HG03432 (cell line): Measurements from ENCODE around the gene SDC3.

Experiments used
- ATAC-seq: cut with Tn5 transposase; IDR thresholded peaks from one replicate; pipeline ENCODE4 v1.9.1; 2021; ENCODE audit warnings: mild to moderate bottlenecking, moderate library complexity; ENCODE audit not compliant: unreplicated experiment

The SDC3 gene

GRCh38 chr1:30905916-30906620 is 2.5 kb downstream of the SDC3 start:
- ATAC-seq, result no peak

- no peak for ATAC-seq
These were observed 3.2 kb downstream of the SDC3 start for GRCh38 chr1:30905403-30905802.

- ATAC-seq, result no peak
These were observed 3.6 kb downstream of the SDC3 start for GRCh38 chr1:30904962-30905335.

- no peak for ATAC-seq
These were observed 4.2 kb downstream of the SDC3 start for GRCh38 chr1:30904191-30904961.

- ATAC-seq, result no peak
These were observed 5.1 kb downstream of the SDC3 start for GRCh38 chr1:30903343-30904034.

- ATAC-seq, result no peak
These were observed 5.8 kb downstream of the SDC3 start for GRCh38 chr1:30902593-30903290.

GRCh38 chr1:30901798-30902581 is 6.6 kb downstream of the SDC3 start:
- no peak for ATAC-seq

- no peak for ATAC-seq
These were observed 7.5 kb downstream of the SDC3 start for GRCh38 chr1:30900931-30901560.

- ATAC-seq, result no peak
These were observed 8.1 kb downstream of the SDC3 start for GRCh38 chr1:30900486-30900885.

- ATAC-seq, result no peak
These were observed 8.8 kb downstream of the SDC3 start for GRCh38 chr1:30899577-30900389.

- ATAC-seq, result no peak
These were observed 10.3 kb downstream of the SDC3 start for GRCh38 chr1:30898031-30898815.

GRCh38 chr1:30896905-30897304 is 11.7 kb downstream of the SDC3 start:
- no peak for ATAC-seq

- no peak for ATAC-seq
These were observed 12.5 kb downstream of the SDC3 start for GRCh38 chr1:30895944-30896660.

GRCh38 chr1:30895382-30895943 is 13.1 kb downstream of the SDC3 start:
- ATAC-seq, result no peak

GRCh38 chr1:30894508-30894973 is 14.0 kb downstream of the SDC3 start:
- no peak for ATAC-seq

GRCh38 chr1:30893776-30894507 is 14.6 kb downstream of the SDC3 start:
- ATAC-seq, result no peak

- no peak for ATAC-seq
These were observed 15.9 kb downstream of the SDC3 start for GRCh38 chr1:30892671-30893073.
